Measurements from ENCODE around the gene RGS3. TPM values are rescaled to one million over a fixed set of nuclear protein-coding genes. Genes with fewer than 3 reads are reported as not detected.

RGS3 gene
- total and polyA plus RNA-seq, 10 of the 15 experiments (the other 5 are each of a cell fraction or from before 2014, with no cell fraction given), result 2.9 to 138 (median 28.8) TPM

- TF ChIP-seq PKNOX1 (IDR thresholded peaks at IDR 0.05), result no peak
- no peak for TF ChIP-seq POLR2AphosphoS2 (IDR thresholded peaks at IDR 0.05; ENCODE audit: low read depth, low read length)
- no peak for TF ChIP-seq BACH1 (IDR thresholded peaks at IDR 0.05; ENCODE audit: borderline replicate concordance)
- no peak for TF ChIP-seq MLLT1 (IDR thresholded peaks at IDR 0.05)
- no peak for TF ChIP-seq PML (IDR thresholded peaks at IDR 0.05; ENCODE audit: low read length)
- no peak for TF ChIP-seq BCL3 (IDR thresholded peaks at IDR 0.05; ENCODE audit: borderline replicate concordance, insufficient read depth, low read depth, low read length, poor library complexity, severe bottlenecking)
- TF ChIP-seq PAX8 (IDR thresholded peaks at IDR 0.05), result no peak
- no peak for TF ChIP-seq LARP7 (IDR thresholded peaks at IDR 0.05)
- TF ChIP-seq WRNIP1 (IDR thresholded peaks at IDR 0.05; ENCODE audit: borderline replicate concordance, low read depth, low read length), result no peak
- TF ChIP-seq HDAC2 (IDR thresholded peaks at IDR 0.05), result no peak
- TF ChIP-seq TCF3 (IDR thresholded peaks at IDR 0.05; ENCODE audit: borderline replicate concordance, insufficient read depth, low read depth, low read length), result no peak
Observed at GRCh38 chr9:113529336-113530009, 65.9 kb downstream of the RGS3 start (continued).

Data from GM12878 (cell line).